HG02938 (cell line): ENCODE measurements around the gene GHRL.

Experiments
- ATAC-seq: cut with Tn5 transposase; IDR thresholded peaks from one replicate; pipeline ENCODE4 v1.9.1; 2021; ENCODE audit warnings: mild to moderate bottlenecking, moderate library complexity; ENCODE audit not compliant: unreplicated experiment

GHRL gene

DNA sequence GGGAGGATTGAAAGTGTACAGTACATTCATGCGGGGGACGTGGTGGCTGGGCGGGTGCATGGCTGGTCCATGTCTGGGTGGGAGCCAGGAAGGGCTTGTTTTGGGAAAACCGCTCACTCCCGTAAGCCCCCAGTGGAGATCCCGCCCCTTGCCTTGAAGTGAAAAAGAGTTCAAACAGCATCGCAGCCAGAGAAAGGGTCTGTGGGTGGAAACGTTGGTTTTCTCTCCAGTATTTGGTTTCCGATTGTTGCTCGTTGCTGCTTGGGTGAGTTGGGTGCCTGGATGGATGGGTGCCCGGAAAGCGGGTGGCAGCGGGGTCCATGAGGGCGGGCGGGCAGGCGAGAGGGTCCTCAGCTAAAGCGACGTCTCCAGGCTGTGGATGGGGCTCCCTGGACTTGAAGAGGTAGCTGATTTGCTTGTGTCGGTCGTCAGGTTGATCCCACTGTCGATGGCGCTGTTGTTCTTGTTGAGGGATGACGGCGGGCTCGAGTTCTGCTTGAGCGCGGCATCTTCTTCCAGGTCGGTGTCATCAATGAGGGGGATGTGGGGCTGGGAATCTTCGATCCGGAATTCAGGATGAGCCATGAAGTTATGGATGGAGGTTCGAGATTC, 35.8 kb upstream of the GHRL start:
- ATAC-seq = no peak

DNA sequence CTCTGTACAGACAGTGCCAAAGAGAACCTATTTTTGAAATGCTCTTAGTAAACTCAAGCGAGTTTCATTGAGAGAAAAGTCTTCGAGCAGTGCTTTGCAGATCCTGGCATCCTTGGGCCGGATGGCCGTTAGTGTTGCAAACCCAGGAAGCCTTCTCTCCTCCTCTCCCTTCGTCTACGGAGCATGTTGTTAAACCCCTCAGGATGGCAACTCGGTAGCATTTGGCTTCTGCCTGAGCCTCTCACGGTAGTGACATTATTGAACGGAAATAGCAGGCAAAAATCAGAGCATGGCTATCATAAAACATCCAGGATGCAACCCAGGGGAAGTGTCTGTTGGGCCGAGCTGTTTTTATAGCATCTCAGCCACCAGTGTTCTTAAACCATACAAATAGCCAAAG, 34.8 kb upstream of the GHRL start:
- no peak for ATAC-seq

DNA sequence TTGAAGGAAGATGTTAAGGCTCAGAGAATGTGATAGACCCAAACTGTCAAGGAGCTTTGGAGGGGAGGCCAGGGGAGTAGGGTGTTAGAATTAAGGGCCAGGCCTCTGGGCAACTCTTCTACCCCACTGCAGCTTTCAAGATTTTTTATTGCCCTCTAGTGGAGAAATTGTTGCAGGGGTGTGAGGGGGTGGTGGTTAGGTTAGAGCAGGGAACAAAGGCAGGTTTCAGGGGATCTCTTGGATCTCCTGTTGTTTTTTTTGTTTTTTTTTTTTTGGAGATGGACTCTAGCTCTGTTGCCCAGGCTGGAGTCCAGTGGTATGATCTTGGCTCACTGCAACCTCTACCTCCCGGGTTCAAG, 29.6 kb upstream of the GHRL start:
- no peak for ATAC-seq

- ATAC-seq = no peak
These were observed 29.0 kb upstream of the GHRL start for GRCh38 chr3:10321630-10322351.

DNA sequence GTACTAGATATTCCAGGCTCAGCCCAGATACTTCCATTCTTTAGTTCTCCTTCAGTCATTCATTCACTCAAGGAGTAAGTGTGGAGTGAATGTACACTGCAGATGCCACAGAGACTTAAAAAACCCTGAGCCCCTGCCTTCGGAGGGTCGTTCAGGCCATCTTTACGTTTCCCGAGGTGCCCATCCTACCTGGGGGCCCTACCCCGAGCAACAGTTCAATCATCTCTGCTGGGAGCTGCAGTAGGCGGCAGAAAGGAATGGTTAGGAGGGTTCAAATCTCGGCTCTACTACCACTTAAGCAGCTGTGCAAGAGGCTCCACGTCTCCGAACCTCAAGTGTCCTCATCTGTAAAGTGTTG, 27.6 kb upstream of the GHRL start:
- ATAC-seq = no peak

DNA sequence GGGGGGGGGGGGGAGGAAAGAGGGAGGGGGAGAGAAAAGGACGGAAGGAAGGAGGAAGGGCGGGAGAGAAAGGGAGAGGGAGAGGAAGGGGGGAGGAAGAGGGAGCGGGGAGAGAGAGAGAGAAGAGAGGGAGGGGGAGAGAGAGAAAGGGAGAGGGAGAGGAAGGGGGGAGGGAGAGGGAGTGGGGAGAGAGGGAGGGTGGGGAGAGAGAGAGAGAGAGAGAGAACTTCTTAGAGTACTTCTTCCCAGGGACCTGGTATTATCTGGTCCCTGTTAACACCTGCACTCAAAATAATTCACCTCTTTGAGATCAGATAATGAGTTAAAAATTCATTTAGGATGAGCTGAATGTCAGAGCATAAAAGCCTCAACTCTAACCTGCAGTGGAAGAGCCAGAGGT, 27.1 kb upstream of the GHRL start:
- ATAC-seq = no peak

GRCh38 chr3:10319251-10319650, 26.5 kb upstream of the GHRL start:
- no peak for ATAC-seq

- ATAC-seq = no peak
These were observed 25.2 kb upstream of the GHRL start for GRCh38 chr3:10317961-10318350.

DNA sequence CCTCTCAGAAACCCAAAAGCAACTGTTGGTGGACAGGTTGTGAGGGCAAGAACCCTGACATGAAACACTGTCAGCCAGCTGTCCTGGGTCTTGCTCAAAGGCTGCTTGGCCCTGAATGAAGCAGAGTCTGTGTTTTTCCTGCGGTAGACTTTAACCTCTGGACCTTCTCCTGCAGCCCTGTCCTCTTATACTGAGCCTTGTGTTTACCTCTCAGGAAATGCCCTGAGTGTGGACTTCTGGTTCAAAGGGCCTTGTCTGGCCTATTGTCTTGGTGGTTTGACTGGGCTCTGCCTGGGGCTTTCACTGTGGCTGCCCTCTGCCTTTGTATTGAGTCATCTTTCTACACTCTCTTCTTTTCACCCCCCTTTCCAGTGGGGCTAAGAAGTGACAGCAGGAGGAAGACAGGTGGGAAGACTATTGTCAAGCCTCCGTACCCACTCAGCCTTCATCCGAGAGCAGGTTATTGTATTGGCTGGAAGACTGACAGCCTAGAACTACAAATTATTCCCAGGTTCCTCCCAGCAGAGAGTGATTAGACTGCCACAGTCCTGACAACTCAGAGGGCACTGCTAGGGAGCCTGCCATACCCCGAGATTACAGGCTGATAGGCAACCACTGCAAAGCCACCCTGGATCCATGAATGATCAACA, 24.7 kb upstream of the GHRL start:
- no peak for ATAC-seq

DNA sequence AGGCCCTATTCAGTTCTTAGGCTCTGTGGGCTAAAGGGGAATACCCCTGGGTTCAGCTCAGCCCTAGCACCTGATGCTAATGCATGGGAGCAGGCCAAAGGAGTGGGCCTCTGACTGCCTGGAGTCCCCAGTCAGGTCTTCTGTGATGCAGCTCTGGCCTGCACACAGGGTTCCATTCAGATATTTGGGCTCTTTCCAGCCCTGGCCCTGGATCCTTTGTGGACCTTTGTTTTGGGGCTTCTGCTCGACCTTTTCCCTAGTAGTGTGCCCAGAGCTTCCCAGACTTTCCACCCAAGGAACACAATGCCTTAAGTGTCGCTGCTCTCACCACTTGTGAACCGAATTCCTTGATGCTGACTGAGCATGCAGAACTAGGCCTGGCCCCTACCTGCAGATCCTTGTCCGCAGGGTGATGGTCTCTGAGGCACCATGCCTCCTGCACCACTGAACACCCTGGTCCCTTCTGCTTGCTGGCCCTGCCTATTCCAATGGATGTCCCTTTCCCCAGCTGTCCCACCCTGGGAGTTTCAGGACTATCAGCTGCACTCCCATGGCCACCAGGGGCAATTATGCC, 23.1 kb upstream of the GHRL start:
- no peak for ATAC-seq

DNA sequence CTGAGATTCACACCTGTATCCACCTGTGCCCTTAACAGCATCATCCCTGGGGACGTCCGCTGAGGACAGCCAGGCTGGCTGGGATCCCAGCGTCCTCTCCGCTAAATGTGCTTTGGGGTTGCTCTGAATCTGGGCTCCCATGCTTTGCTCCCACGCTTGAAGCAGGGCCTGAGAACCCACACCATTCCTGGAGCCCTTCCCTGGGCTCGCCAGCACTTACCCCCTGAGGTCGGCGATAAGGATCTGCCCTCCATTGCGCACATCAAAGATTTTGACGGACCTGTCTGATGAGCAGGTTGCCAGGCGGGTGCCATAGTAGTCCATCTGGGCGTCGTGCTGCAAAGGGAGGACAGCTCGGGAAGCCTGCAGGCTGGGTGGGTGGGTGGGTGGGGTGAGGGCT, 22.4 kb upstream of the GHRL start:
- ATAC-seq = no peak

GRCh38 chr3:10312861-10313260, 20.1 kb upstream of the GHRL start:
- ATAC-seq = no peak

GRCh38 chr3:10312391-10312790, 19.6 kb upstream of the GHRL start:
- no peak for ATAC-seq

GRCh38 chr3:10311710-10312109, 19.0 kb upstream of the GHRL start:
- no peak for ATAC-seq

DNA sequence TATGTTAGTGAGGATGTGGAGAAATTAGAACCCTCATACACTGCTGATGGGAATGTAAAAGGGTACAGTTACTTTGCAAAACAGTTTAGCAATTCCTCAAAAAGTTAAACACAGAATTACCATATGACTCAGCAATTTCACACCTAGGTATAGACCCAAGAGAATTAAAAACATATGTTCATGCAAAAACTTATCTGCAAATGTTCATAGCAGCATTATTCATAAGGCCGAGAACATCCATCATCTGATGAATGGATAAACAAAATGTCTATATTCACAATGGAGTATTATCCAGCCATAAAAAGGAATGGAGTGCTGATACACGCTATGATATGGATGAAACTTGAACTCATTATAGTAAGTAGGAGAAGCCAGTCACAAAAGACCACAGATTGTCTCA, 17.8 kb upstream of the GHRL start:
- no peak for ATAC-seq

GRCh38 chr3:10309736-10310135, 17.0 kb upstream of the GHRL start:
- ATAC-seq = no peak

DNA sequence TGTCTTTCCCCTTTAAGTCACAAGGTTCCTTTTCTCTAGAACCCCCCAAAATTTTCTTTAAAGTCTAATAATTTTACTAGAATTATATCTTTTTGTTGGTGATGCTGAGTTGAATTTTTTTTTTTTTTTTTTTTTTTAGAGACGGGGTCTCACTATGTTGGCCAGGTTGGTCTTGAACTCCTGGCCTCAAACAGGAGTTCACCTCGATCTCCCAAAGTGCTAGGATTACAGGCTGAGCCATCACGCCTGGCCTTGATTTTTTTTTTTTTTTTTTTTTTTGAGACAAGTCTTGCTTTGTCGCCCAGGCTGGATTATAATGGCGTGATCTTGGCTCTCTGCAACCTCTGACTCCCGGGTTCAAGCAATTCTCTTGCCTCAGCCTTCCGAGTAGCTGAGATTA, 15.9 kb upstream of the GHRL start:
- ATAC-seq = no peak

GRCh38 chr3:10306156-10306555, 13.4 kb upstream of the GHRL start:
- ATAC-seq = no peak

- no peak for ATAC-seq
These were observed 12.7 kb upstream of the GHRL start for GRCh38 chr3:10305331-10305902.

- no peak for ATAC-seq
These were observed 12.2 kb upstream of the GHRL start for GRCh38 chr3:10304905-10305304.

DNA sequence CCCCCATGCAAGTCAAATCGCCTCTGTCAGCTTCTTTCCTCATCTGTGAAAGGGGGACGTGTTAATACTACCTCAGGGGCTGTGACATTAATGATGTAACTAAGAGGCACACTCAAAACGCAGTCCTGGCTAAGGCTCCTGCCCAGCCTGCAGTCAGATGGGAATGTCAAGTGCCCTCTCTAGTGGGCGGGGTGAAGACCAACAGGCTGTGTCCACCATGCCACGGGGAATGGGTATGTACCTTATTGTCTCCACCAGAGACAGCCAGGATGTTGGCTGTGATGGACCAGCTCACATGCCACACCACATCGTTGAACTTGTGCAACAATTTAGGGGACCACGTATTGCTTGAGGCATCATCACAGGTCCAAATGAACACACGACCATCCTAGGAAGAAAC, 11.0 kb upstream of the GHRL start:
- no peak for ATAC-seq

DNA sequence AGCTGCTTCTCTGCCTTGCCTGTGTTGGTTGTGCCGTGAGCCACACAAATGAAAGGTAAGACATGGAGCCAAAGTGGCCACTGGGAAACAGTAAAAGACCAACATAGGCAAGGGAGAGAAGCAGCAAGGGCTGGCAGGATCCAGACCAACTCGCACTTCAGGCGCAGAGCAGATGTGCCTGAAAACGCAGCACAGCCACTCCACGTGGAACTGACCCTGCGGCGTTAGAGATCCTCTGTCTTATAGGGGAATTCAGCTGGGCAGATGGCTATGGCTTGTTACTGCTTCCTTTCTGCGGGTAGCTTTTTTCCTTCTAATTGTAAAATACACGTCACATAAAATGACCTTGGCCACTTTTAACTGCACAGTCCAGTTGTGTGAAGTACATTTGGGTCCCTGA, 10.4 kb upstream of the GHRL start:
- no peak for ATAC-seq
